Prostate gland (tissue), 2 donors: ENCODE results near the gene POU4F1. TPM values are rescaled to one million over a fixed set of nuclear protein-coding genes. Genes with fewer than 3 reads are reported as not detected.

Source experiments
- DNase-seq: peaks from one replicate; pipeline ENCODE4 v3.0.0-alpha.2; 2019; ENCODE audit warnings: low spot score
- H3K27ac ChIP-seq, 2 donors: fragments of 200-600 bp; sonication (generic); 2 replicates each; pipeline ENCODE4 v1.5.1; 2017 to 2019
- H3K27me3 ChIP-seq: fragments of 200-600 bp; sonication (generic); replicated peaks from 2 replicates; pipeline ENCODE4 v1.5.1; 2019; ENCODE audit not compliant: insufficient read depth
- H3K36me3 ChIP-seq, 2 donors: fragments of 200-600 bp; sonication (generic); 1 replicate in 1 of 2; 2 replicates in 1 of 2; pipeline versions ENCODE4 v1.5.1 to v1.8.1; 2017 to 2019
- H3K4me1 ChIP-seq: fragments of 200-600 bp; sonication (generic); replicated peaks from 2 replicates; pipeline ENCODE4 v1.5.1; 2019
- H3K4me3 ChIP-seq, 2 donors: fragments of 200-600 bp; sonication (generic); 2 replicates each; pipeline ENCODE4 v1.5.1; 2017 to 2019
- H3K9me3 ChIP-seq: fragments of 200-600 bp; sonication (generic); 2 replicates; pipeline ENCODE4 v1.5.1; 2017
- CTCF ChIP-seq, 4 experiments: fragments of 200-600 bp in 2 of 4; fragments of 450-650 bp in 2 of 4; sonication (generic) in 2 of 4; IDR thresholded peaks; 1 replicate in 3 of 4; 2 replicates in 1 of 4; pipeline ENCODE4 v1.5.1; 2016 to 2019; ENCODE audit warnings: antibody characterized with exemption in 4 of 4, mild to moderate bottlenecking in 2 of 4, moderate library complexity in 2 of 4
- POLR2A ChIP-seq: fragments of 450-650 bp; IDR thresholded peaks from one replicate; pipeline ENCODE4 v1.6.1; 2016; ENCODE audit warnings: antibody characterized with exemption, mild to moderate bottlenecking
- POLR2AphosphoS5 ChIP-seq: sonication (generic); formaldehyde crosslinking; IDR thresholded peaks from one replicate; pipeline ENCODE4 v1.6.1; 2017; ENCODE audit warnings: antibody characterized with exemption
- WGBS: methylation state at CpG from one replicate; pipeline ENCODE4 v1.1.5; 2018; 5-methylcytosine and 5-hydroxymethylcytosine counted together
- intact Hi-C: fragments of 100-400 bp; cut with DNase I; formaldehyde crosslinking; loops from one replicate; pipeline ENCODE4 v1.14.2; 2022
- total RNA-seq, 2 donors: library from RNA; depleted of rRNA; stranded (reverse); fragments of >200 nt; gene quantifications; one replicate each; pipeline ENCODE4 v1.1.0, GENCODE V29; 2016

Gene POU4F1
- total RNA-seq, 2 donors from 2014 or later: 0.68 TPM; not detected in 1

GRCh38 chr13:78596399-78596735 lies 7.0 kb downstream of the POU4F1 start:
- Histone ChIP-seq H3K27me3 (peaks cover 66% of the 10 kb centered on the region), H3K27ac (no peak overlapping the region), H3K4me1 (no peaks in the 10 kb centered on the region), H3K4me3 (no peak overlapping the region), H3K36me3 (no peaks in the 10 kb centered on the region), H3K9me3 (no peaks in the 10 kb centered on the region)
- WGBS: 4% methylated on average over 22 of the region's 22 CpGs
- no peak for DNase-seq
- intact Hi-C loops: no loop called here
- TF ChIP-seq POLR2A (no peak), POLR2AphosphoS5 (no peak), CTCF (IDR thresholded peaks at IDR 0.05) (no peak)

- intact Hi-C loops: no loop called here
- H3K27me3 ChIP-seq: peaks cover 60% of the 10 kb centered on the region
Measured at GRCh38 chr13:78595495-78596398, 7.6 kb downstream of the POU4F1 start.

GRCh38 chr13:78594456-78594975 lies 8.8 kb downstream of the POU4F1 start:
- Histone ChIP-seq H3K4me1 (no peaks in the 10 kb centered on the region), H3K36me3 (no peaks in the 10 kb centered on the region), H3K27me3 (peaks cover 61% of the 10 kb centered on the region), H3K9me3 (no peaks in the 10 kb centered on the region), H3K27ac (no peak overlapping the region), H3K4me3 (no peak overlapping the region)
- DNase-seq: no peak
- no peak for TF ChIP-seq POLR2A
- TF ChIP-seq CTCF (IDR thresholded peaks at IDR 0.05): no peak
- TF ChIP-seq POLR2AphosphoS5: no peak
- 10% methylated on average over 8 of the region's 8 CpGs for WGBS
- intact Hi-C loops: no loop called here

More at GRCh38 chr13:78595495-78596398, 7.6 kb downstream of the POU4F1 start:
- H3K36me3 ChIP-seq: no peaks in the 10 kb centered on the region
- H3K9me3 ChIP-seq: no peaks in the 10 kb centered on the region
- TF ChIP-seq POLR2AphosphoS5 (no peak), CTCF (IDR thresholded peaks at IDR 0.05) (no peak), POLR2A (no peak)
- 6% methylated on average over 45 of the region's 65 CpGs for WGBS
- no peak for DNase-seq
- no peak overlapping the region for H3K4me3 ChIP-seq
- no peak overlapping the region for H3K27ac ChIP-seq
- no peaks in the 10 kb centered on the region for H3K4me1 ChIP-seq

- no peak overlapping the region for H3K27ac ChIP-seq
- intact Hi-C loops: no loop called here
- WGBS: 9% methylated on average over 29 of the region's 29 CpGs
- no peak for DNase-seq
- H3K27me3 ChIP-seq: peaks cover 57% of the 10 kb centered on the region
- H3K9me3 ChIP-seq: no peaks in the 10 kb centered on the region
- no peaks in the 10 kb centered on the region for H3K4me1 ChIP-seq
- H3K4me3 ChIP-seq: no peak overlapping the region
- H3K36me3 ChIP-seq: no peaks in the 10 kb centered on the region
- TF ChIP-seq POLR2AphosphoS5 (no peak), CTCF (IDR thresholded peaks at IDR 0.05) (no peak), POLR2A (no peak)
Measured at GRCh38 chr13:78593652-78594455, 9.5 kb downstream of the POU4F1 start.
